Immature natural killer cell (primary cell): Measurements from ENCODE around the gene GPR37. TPM values are rescaled to one million over a fixed set of nuclear protein-coding genes. Genes with fewer than 3 reads are reported as not detected.

Experiments
- DNase-seq, 3 donors: peaks; one replicate each; pipeline ENCODE4 v3.0.0; 2022; ENCODE audit warnings: mixed read lengths in 1 of 3
- H3K27ac Mint-ChIP-seq, 6 donors: one replicate each; pipeline ENCODE4 v1.8.0; 2020; ENCODE audit warnings: mixed read lengths in 6 of 6, mild to moderate bottlenecking in 5 of 6, inconsistent platforms in 4 of 6, moderate library complexity in 3 of 6
- H3K27me3 Mint-ChIP-seq, 3 donors: one replicate each; pipeline ENCODE4 v1.8.0; 2020 to 2021; ENCODE audit warnings: low read depth in 3 of 3, mild to moderate bottlenecking in 3 of 3, mixed read lengths in 3 of 3, moderate library complexity in 3 of 3, inconsistent platforms in 1 of 3
- H3K36me3 Mint-ChIP-seq, 3 donors: one replicate each; pipeline ENCODE4 v1.8.0; 2020; ENCODE audit warnings: mixed read lengths in 3 of 3, inconsistent platforms in 2 of 3, mild to moderate bottlenecking in 2 of 3
- H3K4me1 Mint-ChIP-seq, 2 donors: one replicate each; pipeline ENCODE4 v1.8.0; 2020; ENCODE audit warnings: inconsistent platforms in 2 of 2, mild to moderate bottlenecking in 2 of 2, mixed read lengths in 2 of 2, moderate library complexity in 1 of 2
- H3K4me3 Mint-ChIP-seq, 5 donors: one replicate each; pipeline ENCODE4 v1.8.0; 2020; ENCODE audit warnings: mild to moderate bottlenecking in 5 of 5, mixed read lengths in 5 of 5, inconsistent platforms in 3 of 5, moderate library complexity in 3 of 5
- H3K9me3 Mint-ChIP-seq, 6 donors: one replicate each; pipeline ENCODE4 v1.8.0; 2020; ENCODE audit warnings: mild to moderate bottlenecking in 6 of 6, mixed read lengths in 6 of 6, inconsistent platforms in 4 of 6, moderate library complexity in 3 of 6
- polyA plus RNA-seq, 3 donors: library from polyadenylated mRNA; unstranded; fragments of 300-500 nt; fragmentation: Illumina TruSeq; gene quantifications; one replicate each; pipeline ENCODE4 v1.2.3, GENCODE V29; 2021

The GPR37 gene
- polyA plus RNA-seq, 3 donors from 2014 or later, result not detected

DNA sequence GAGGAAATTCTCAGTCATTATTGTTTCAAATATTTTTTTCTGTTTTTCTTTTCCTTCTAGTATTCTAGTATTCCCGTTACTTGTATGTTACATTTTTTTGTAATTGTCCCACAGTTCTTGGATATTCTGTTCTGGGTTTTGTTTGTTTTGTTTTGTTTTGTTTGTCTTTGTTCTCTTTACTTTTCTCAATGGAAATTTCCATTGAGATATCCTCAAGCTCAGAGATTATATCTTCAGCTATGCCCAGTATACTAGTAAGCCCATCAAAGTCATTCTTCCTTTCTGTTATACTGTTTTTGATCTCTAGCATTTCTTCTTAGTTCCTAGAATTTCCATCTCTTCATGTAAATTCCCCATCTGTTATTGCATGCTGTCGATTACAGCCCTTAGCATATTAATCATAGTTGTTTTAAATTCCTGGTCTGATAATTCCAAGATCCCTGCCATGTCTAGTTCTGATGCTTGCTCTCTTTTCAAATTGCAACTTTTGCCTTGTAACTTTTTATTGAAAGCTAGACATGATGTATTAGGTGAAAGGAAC lies 27.8 kb downstream of the GPR37 start:
- Mint-ChIP-seq H3K36me3 (no peaks in the 10 kb centered on the region), H3K27ac (no peak overlapping the region), H3K9me3 (peaks cover 0 to 10% (median 4%) of the 10 kb centered on the region in 6 donors)

DNA sequence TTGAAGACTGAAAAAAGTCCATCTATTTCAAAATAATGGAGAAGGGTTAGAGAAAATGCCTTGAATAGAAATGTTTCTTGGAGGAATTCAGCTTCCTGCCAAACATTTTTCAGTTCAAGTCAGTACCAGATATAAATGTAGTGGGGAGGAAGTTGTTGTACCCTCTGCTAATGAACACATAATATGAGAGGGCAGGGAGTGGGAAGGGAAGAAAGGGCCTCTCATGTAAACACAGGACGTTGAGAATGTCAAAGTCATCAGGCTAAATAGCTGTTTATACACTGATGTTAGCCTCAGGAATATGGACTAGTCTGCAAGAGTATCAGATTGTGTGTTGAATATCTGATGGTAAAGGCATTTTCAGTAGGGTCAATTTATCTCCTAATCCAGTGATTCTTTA lies 37.0 kb downstream of the GPR37 start:
- no peak for DNase-seq
- Mint-ChIP-seq H3K9me3 (peaks cover 5 to 16% (median 8%) of the 10 kb centered on the region in 6 donors), H3K27me3 (peaks cover 0 to 3% (median 0%) of the 10 kb centered on the region in 3 donors), H3K4me1 (no peaks in the 10 kb centered on the region), H3K27ac (no peak overlapping the region), H3K36me3 (no peaks in the 10 kb centered on the region), H3K4me3 (no peak overlapping the region)

More for the DNA sequence above, 27.8 kb downstream of the GPR37 start:
- Mint-ChIP-seq H3K27me3 (peaks cover 0 to 5% (median 0%) of the 10 kb centered on the region in 3 donors), H3K4me1 (no peaks in the 10 kb centered on the region), H3K4me3 (no peak overlapping the region)
- no peak for DNase-seq

DNA sequence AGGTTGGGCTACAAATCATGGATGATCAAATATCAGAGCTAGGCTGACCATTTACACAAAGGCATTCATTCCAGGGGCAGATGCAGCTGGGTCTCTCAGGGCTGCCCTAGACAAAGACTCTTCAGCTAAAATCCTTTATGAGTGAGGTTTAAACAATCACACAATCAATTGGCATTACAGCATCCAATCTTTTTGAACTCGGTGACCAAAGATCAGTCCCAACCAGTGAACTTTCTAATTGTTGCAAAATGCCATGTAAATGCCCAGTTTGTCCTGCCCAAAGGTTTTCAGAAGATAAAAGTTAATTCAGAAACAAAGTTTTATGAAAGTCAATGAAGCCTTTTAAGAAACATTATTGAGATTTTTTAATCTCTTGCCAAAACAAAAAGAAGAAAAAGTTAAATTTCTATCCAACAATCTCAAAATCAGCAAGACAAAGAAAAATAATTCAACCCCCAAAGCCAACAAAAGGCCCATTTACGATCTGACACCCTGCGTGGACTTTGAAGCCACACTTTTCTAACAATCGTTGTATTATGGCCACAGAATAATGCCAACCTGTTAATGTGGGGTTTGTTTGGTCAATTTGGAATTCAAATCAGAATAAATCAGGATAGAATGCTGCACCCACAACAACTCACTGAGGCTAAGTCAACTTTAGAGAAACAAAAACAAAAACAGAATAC lies 40.9 kb downstream of the GPR37 start:
- no peak for DNase-seq
- peaks cover 0 to 8% (median 5%) of the 10 kb centered on the region in 6 donors for H3K9me3 Mint-ChIP-seq
- H3K4me1 Mint-ChIP-seq, result no peaks in the 10 kb centered on the region
- H3K4me3 Mint-ChIP-seq, result no peak overlapping the region
- H3K27ac Mint-ChIP-seq, result no peak overlapping the region
- H3K36me3 Mint-ChIP-seq, result no peaks in the 10 kb centered on the region
- H3K27me3 Mint-ChIP-seq, result peaks cover 0 to 2% (median 0%) of the 10 kb centered on the region in 3 donors

DNA sequence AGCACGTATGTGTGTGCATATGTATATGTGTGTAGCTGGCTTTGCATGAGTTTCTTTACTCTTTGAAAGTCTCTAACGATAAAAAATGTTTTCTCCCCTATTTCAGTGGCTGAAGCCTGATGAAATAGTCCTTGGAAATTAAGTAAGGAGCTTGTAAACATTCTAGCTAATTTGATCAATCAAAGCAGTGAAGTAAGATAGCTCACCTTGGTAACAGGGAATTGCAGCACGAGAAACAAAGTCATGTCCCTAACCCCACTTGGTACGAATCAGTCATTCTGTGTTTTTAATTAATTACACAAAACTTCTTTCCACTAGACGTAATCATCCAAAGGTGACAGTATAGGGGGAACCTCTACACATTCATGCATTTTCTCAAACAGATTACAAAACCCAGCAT lies 41.5 kb downstream of the GPR37 start:
- no peak for DNase-seq
- Mint-ChIP-seq H3K27me3 (no peaks in the 10 kb centered on the region), H3K27ac (no peak overlapping the region), H3K9me3 (peaks cover 0 to 6% (median 2%) of the 10 kb centered on the region in 6 donors), H3K36me3 (no peaks in the 10 kb centered on the region), H3K4me3 (no peak overlapping the region), H3K4me1 (no peaks in the 10 kb centered on the region)

DNA sequence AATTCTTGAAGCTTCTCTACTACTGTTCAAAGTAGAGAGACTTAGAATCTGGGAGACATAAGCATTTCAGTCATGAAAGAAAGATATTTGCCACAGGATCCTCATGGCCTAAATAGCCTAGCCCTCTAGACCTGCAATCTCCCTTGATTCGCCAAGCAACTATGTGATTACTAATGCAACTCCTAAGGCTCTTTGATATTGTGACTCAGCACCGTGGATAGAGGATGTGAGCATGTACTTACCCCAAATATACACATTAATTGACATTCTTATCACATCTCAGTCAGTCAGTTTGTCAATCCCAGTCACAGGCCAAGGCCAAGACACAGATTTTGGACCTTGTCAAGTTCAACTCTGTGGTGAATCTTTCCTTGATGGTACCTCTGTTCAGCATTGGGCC lies 42.6 kb downstream of the GPR37 start:
- Mint-ChIP-seq H3K27ac (no peak overlapping the region), H3K4me1 (no peaks in the 10 kb centered on the region), H3K4me3 (no peak overlapping the region), H3K27me3 (no peaks in the 10 kb centered on the region), H3K9me3 (peaks cover 0 to 6% (median 4%) of the 10 kb centered on the region in 6 donors), H3K36me3 (peaks cover 0 to 3% (median 0%) of the 10 kb centered on the region in 3 donors)
- DNase-seq, result no peak

DNA sequence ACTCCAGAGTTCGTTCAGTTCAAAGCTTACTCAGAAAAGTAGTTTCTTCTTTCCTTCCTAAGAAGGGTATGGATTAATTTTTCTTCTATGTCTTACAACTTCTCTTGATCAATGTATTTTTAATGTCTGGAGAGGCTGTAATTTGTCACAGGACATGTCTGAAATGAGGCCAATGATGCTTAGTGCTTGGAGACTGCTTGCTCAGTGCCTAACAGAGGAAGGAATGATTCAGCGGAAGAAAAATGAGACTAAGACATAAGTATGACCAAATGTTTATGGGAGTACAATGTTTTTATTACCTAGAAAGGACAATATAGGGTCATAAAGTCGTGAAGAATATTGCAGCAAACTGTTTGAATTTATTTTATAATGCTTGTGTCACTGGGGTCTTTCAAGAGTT lies 43.3 kb downstream of the GPR37 start:
- H3K27me3 Mint-ChIP-seq, result no peaks in the 10 kb centered on the region
- H3K36me3 Mint-ChIP-seq, result peaks cover 0 to 3% (median 0%) of the 10 kb centered on the region in 3 donors
- DNase-seq, result no peak
- peaks cover 0 to 6% (median 3%) of the 10 kb centered on the region in 6 donors for H3K9me3 Mint-ChIP-seq
- H3K27ac Mint-ChIP-seq, result no peak overlapping the region
- no peaks in the 10 kb centered on the region for H3K4me1 Mint-ChIP-seq
- no peak overlapping the region for H3K4me3 Mint-ChIP-seq

DNA sequence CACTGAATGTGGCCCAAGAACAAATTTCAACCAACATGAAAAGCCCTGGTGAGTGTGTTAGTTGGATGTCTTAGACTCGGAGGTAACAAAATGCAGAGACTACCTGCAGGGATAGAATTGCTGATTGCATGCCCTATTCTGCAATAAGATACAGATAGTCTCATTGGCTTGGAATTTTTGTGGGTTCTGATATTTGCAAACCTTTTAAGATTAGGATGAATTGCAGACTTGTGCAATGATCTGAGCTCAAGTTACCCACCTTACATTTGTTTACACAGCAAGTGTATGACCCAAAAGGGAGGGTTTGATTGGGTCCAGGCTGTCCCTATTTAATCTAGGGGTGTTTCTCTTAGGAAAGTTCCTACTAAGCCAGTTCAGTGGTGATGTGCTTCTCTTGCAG lies 45.4 kb downstream of the GPR37 start:
- H3K27ac Mint-ChIP-seq, result no peak overlapping the region
- H3K27me3 Mint-ChIP-seq, result no peaks in the 10 kb centered on the region
- H3K9me3 Mint-ChIP-seq, result peaks cover 6 to 18% (median 11%) of the 10 kb centered on the region in 6 donors
- H3K36me3 Mint-ChIP-seq, result peaks cover 0 to 3% (median 0%) of the 10 kb centered on the region in 3 donors
- no peaks in the 10 kb centered on the region for H3K4me1 Mint-ChIP-seq
- no peak overlapping the region for H3K4me3 Mint-ChIP-seq
- no peak for DNase-seq

DNA sequence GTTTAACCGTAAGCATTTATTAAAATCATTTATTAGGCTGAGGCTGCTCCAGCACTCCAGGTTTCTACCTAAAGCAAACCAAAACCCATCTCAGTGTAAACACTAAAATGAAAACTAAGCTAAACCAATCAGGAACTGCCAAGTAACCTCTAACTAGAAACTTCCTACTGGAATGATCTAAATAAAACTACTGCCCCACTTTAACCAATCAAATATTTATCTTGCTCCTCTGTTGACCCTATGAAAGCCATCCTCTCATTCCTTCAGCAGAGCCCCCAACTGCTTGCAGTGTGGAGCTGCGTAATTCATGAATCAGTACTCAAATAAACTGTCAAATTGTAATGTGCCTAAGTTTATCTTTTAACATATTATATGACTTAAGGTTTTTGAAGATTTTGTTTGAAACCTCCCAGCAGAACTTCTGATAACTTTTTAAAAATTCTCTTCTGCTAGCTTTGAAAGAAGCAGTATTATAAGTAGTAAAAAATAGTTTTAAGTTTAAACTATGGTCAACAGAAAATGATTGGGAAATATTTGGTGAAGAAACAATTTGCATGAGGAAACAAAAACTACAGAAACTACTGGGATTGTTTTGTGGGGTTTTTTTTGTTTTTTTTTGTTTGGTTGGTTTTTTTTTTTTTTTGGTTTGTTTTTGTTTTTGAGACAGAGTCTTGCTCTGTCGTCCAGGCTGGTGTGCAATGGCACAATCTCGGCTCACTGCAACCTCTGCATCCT lies 47.4 kb downstream of the GPR37 start:
- no peaks in the 10 kb centered on the region for H3K4me1 Mint-ChIP-seq
- no peaks in the 10 kb centered on the region for H3K27me3 Mint-ChIP-seq
- H3K9me3 Mint-ChIP-seq, result peaks cover 7 to 29% (median 10%) of the 10 kb centered on the region in 6 donors
- H3K27ac Mint-ChIP-seq, result no peak overlapping the region
- peaks cover 0 to 3% (median 0%) of the 10 kb centered on the region in 3 donors for H3K36me3 Mint-ChIP-seq
- no peak for DNase-seq
- H3K4me3 Mint-ChIP-seq, result no peak overlapping the region

DNA sequence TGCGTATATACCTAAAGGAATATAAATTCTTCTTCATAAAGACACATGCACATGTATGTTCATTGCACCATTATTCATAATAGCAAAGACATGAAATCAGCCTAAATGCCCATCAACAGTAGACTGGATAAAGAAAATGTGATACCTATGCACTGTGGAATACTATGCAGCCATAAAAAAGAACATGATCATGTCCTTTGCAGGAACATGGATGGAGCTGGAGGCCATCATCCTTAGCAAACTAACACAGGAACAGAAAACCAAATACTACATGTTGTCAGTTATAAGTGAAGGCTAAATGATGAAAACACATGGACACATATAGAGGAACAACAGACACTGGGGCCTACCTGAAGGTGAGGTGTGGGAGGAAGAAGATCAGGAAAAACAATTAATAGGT lies 48.7 kb downstream of the GPR37 start:
- DNase-seq, result no peak
- Mint-ChIP-seq H3K4me3 (no peak overlapping the region), H3K9me3 (peaks cover 8 to 29% (median 10%) of the 10 kb centered on the region in 6 donors), H3K4me1 (no peaks in the 10 kb centered on the region), H3K27ac (no peak overlapping the region), H3K27me3 (no peaks in the 10 kb centered on the region), H3K36me3 (peaks cover 0 to 3% (median 0%) of the 10 kb centered on the region in 3 donors)

DNA sequence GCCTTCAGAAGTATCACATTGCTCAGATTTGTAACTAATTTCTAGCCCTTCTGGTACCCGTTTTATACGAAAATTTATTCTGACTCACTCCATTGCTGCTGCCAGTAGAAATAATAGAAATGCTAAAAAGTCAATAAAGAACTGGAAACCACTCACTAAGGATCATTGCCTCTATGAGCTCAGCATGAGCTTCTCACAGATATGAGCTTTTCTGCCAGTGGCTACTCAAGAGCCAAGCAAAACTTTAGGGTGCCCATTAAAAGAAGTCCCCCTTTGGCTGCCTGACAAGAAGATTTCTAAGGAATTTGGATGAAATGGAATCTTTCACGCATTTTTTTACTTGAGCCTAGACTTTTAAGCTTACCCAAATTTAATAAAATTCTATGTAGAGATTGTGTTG lies 52.5 kb downstream of the GPR37 start:
- Mint-ChIP-seq H3K4me3 (no peak overlapping the region), H3K36me3 (peaks cover under 1 to 3% (median 3%) of the 10 kb centered on the region in 3 donors), H3K27ac (no peak overlapping the region), H3K9me3 (peaks cover 15 to 42% (median 22%) of the 10 kb centered on the region in 6 donors), H3K4me1 (no peaks in the 10 kb centered on the region), H3K27me3 (peaks cover 0 to 5% (median 0%) of the 10 kb centered on the region in 3 donors)
- no peak for DNase-seq

DNA sequence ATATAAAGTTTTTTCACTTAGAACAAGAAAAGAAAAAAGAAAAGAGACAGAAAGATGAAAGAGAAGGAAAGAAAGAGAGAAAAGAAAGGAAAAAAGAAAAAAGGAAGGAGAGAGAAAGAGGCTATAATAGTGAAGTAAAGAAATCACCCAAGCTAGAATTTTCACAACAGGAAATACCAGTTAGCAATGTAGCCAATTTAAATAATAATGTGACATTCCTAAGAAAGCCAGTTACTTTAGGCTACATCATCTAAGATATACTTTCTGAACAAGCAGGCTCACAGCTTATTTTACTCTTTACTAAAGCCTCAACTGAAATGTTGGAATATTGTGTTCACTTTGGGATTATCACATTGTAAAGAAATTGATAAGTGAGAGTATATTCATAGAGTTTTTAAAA lies 53.6 kb downstream of the GPR37 start:
- Mint-ChIP-seq H3K4me3 (no peak overlapping the region), H3K36me3 (peaks cover 0 to 4% (median 4%) of the 10 kb centered on the region in 3 donors), H3K9me3 (peaks cover 23 to 49% (median 32%) of the 10 kb centered on the region in 6 donors), H3K27ac (no peak overlapping the region), H3K4me1 (no peaks in the 10 kb centered on the region), H3K27me3 (peaks cover 0 to 5% (median 0%) of the 10 kb centered on the region in 3 donors)
- no peak for DNase-seq

DNA sequence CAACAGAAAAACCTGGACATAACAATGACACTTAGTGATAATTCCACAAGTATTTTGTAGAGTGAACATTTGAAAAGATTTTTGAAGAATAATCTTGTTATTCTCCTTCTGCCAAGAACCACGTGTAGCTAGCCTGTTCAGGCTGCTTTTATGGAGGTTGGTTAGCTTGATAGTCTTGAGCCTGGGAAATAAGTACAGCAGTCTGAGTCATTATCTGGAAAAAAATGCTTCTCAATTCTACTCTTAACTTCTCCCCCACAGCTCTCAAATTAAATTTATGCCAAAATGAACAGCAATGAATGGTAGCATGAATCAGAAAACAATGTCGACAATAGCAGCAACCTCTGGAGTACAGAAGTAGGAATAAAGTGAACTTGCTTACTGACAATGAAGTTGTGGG lies 63.2 kb downstream of the GPR37 start:
- no peaks in the 10 kb centered on the region for H3K36me3 Mint-ChIP-seq
- no peaks in the 10 kb centered on the region for H3K4me1 Mint-ChIP-seq

DNA sequence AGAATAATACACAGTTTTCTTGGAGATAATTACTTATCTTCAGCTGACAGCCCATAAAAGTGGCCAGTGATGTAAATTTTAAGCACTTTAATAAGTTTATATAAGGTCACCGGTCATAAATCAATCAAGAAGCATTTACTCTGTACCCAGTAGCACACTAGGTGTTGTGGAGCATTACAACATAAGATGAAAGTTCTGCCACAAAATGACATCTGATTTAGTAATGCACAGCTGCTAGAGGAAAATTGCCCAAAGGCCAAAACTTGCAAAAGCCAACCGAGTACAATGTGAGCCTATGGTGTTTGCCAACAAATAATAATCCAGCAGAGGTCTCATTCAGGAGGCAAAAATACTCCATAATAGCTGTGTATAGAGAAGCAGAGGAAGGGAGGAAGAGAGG lies 63.6 kb downstream of the GPR37 start:
- Mint-ChIP-seq H3K9me3 (peaks cover 2 to 22% (median 9%) of the 10 kb centered on the region in 6 donors), H3K27me3 (no peaks in the 10 kb centered on the region), H3K4me1 (no peaks in the 10 kb centered on the region), H3K4me3 (no peak overlapping the region), H3K36me3 (no peaks in the 10 kb centered on the region), H3K27ac (no peak overlapping the region)
- no peak for DNase-seq

More for the DNA sequence above, 63.2 kb downstream of the GPR37 start:
- Mint-ChIP-seq H3K9me3 (peaks cover 6 to 24% (median 12%) of the 10 kb centered on the region in 6 donors), H3K27ac (no peak overlapping the region), H3K4me3 (no peak overlapping the region), H3K27me3 (no peaks in the 10 kb centered on the region)
- DNase-seq, result no peak

DNA sequence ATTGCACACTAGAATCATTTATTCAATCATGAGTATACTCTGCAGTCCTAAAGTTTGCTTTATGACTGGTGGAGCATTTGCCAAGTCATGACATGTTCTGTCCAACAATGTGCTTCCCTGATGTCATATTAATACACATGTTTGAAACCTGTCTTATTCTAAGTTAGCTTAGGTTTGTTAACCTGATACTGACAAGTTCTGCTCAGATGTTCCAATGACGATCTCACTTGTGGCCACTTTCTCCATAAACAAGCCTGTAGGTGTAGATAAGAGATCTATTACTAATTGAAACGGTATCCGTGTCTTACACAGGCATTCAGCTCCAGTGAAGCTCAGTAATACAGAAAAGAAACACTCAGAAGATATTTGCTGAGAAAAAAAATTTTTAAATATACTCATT lies 64.9 kb downstream of the GPR37 start:
- Mint-ChIP-seq H3K36me3 (no peaks in the 10 kb centered on the region), H3K9me3 (peaks cover 2 to 14% (median 7%) of the 10 kb centered on the region in 6 donors), H3K4me3 (no peak overlapping the region), H3K4me1 (no peaks in the 10 kb centered on the region), H3K27ac (no peak overlapping the region), H3K27me3 (no peaks in the 10 kb centered on the region)
- no peak for DNase-seq
